ENCODE data around the gene MAPKAPK2. TPM values are rescaled to one million over a fixed set of nuclear protein-coding genes. Genes with fewer than 3 reads are reported as not detected.
A peak's percentile ranks its signal among the peaks of the same experiment; 100 is the strongest.

The MAPKAPK2 gene
- total and polyA plus RNA-seq, 2 of the 13 experiments (the other 11 are each of a cell fraction or from before 2014, with no cell fraction given) = 16.6 to 34.0 TPM

- H2AFZ ChIP-seq (ENCODE audit: low read length) = no peak within 1 kb of the TSS
- FAIRE-seq = no peak
- H3K9ac ChIP-seq (ENCODE audit: insufficient read depth, low read depth, low read length) = no peak within 1 kb of the TSS
- intact Hi-C loops (cut with micrococcal nuclease; ENCODE audit: unreplicated experiment) = no loop called here
- no peaks in the 10 kb centered on the region for H3K79me2 ChIP-seq (ENCODE audit: insufficient read depth, low read length)
- CTCF ChIA-PET (ENCODE audit: low intra/inter-chr PET ratio, low total read pairs) = no interaction called here
- peaks cover 6% of the 10 kb centered on the region for H3K4me1 ChIP-seq (ENCODE audit: insufficient read depth, low read length)
- POLR2A ChIA-PET = no interaction called here
- H3K36me3 ChIP-seq (replicated peaks in 1 of 2; ENCODE audit: control insufficient read depth in 1 of 2, insufficient read depth in 2 of 2, low read length in 2 of 2) = no peaks in the 10 kb centered on the region
- no peak within 1 kb of the TSS for H3K4me2 ChIP-seq (ENCODE audit: low read depth, low read length)
- no peak for TF ChIP-seq ZBTB25 (CRISPR knock-in tag; IDR thresholded peaks at IDR 0.05)
- TF ChIP-seq ZNF7 (CRISPR knock-in tag; IDR thresholded peaks at IDR 0.05) = no peak
- no peak for TF ChIP-seq HMGA1 (CRISPR knock-in tag; conservative IDR thresholded peaks at IDR 0.05)
- TF ChIP-seq WIZ (CRISPR knock-in tag; IDR thresholded peaks at IDR 0.05) = no peak
- TF ChIP-seq MED8 (CRISPR knock-in tag; IDR thresholded peaks at IDR 0.05; ENCODE audit: insufficient replicate concordance) = no peak
- no peak for TF ChIP-seq ZNF770 (CRISPR knock-in tag; IDR thresholded peaks at IDR 0.05)
- TF ChIP-seq ZNF570 (CRISPR knock-in tag; IDR thresholded peaks at IDR 0.05; ENCODE audit: borderline replicate concordance) = no peak
- TF ChIP-seq ZNF883 (CRISPR knock-in tag; IDR thresholded peaks at IDR 0.05; ENCODE audit: not compliant biosample characterization) = no peak
- peak; percentile 93 to 97 for TF ChIP-seq MAFK (conservative IDR thresholded peaks at IDR 0.05 in 1 of 2, IDR thresholded peaks at IDR 0.05 in 1 of 2; ENCODE audit: low read length in 2 of 2)
- peak; percentile 96 for TF ChIP-seq MAFF (IDR thresholded peaks at IDR 0.05; ENCODE audit: low read depth, low read length)
- TF ChIP-seq MAX (IDR thresholded peaks at IDR 0.05) = no peak
- no peak for TF ChIP-seq ADNP (CRISPR knock-in tag; IDR thresholded peaks at IDR 0.05)
- no peak for TF ChIP-seq ZNF644 (CRISPR knock-in tag; IDR thresholded peaks at IDR 0.05; ENCODE audit: low read depth)
- ATAC-seq = no peak
- 57% methylated on average over 7 of the region's 8 CpGs for WGBS (ENCODE audit: low lambda C conversion rate)
- DNase-seq (ENCODE audit: low spot score) = no peak
- peaks cover 0 to 23% of the 10 kb centered on the region in 2 experiments; a peak in 3 of 5 replicates for H3K27me3 ChIP-seq (ENCODE audit: control insufficient read depth in 1 of 2, insufficient read depth in 2 of 2, low read length in 2 of 2)
- BruUV-seq (replicated peaks) = no TSS peak
- H4K20me1 ChIP-seq (ENCODE audit: insufficient read depth, low read length) = no peaks in the 10 kb centered on the region
- in situ Hi-C loops (cut with HindIII; ENCODE audit: extremely low pct_ligation_motif_present, low pct_unique_long_range_greater_than_20kb) = no loop called here
- H3K27ac ChIP-seq (ENCODE audit: extremely low read length, insufficient read depth, low read length) = no peak within 1 kb of the TSS
- H3K4me3 ChIP-seq (replicated peaks in 1 of 3; ENCODE audit: insufficient read depth in 1 of 3, low read depth in 2 of 3, low read length in 3 of 3) = no peak within 1 kb of the TSS
- H3K9me3 ChIP-seq (ENCODE audit: low read length) = no peaks in the 10 kb centered on the region
These were observed 87.7 kb downstream of the MAPKAPK2 start, which contains the start of gene IL10 for GRCh38 chr1:206772243-206772937. Gene IL10, minus strand, starts transcription at chr1:206772494. Its CDS starts 59 bp downstream, at chr1:206772435.
